ENCODE measurements around the gene GJA8.

DNA sequence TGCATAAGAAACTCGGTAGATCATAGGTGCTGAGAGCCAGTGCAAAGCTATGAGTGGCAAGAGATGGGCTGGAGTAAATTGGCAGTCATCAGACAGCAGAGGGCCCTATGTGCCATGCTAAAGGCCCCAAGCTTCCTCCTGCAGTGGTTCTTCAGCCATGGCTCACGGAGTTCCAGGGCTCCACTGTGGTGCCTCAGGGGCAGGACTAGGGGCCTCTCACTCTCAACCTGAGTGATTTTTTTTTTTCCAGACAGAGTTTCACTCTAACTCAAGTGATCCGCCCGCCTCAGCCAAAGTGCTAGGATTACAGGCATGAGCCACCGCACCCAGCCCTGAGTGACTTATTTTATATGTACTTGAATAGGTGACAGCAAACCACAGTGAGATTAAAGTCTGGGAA, 10.4 kb upstream of the GJA8 start:
- TF ChIP-seq, protein P1, sequence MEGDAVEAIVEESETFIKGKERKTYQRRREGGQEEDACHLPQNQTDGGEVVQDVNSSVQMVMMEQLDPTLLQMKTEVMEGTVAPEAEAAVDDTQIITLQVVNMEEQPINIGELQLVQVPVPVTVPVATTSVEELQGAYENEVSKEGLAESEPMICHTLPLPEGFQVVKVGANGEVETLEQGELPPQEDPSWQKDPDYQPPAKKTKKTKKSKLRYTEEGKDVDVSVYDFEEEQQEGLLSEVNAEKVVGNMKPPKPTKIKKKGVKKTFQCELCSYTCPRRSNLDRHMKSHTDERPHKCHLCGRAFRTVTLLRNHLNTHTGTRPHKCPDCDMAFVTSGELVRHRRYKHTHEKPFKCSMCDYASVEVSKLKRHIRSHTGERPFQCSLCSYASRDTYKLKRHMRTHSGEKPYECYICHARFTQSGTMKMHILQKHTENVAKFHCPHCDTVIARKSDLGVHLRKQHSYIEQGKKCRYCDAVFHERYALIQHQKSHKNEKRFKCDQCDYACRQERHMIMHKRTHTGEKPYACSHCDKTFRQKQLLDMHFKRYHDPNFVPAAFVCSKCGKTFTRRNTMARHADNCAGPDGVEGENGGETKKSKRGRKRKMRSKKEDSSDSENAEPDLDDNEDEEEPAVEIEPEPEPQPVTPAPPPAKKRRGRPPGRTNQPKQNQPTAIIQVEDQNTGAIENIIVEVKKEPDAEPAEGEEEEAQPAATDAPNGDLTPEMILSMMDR (conservative IDR thresholded peaks at IDR 0.05), result no peak
- TF ChIP-seq ZFX (IDR thresholded peaks at IDR 0.05), result no peak

All from C4-2B (cell line).